Stimulated activated CD4-positive, alpha-beta T cell treated with anti-CD3 and anti-CD28 coated beads, Interleukin-4, amount 100 ng/mL, for 1 hour (primary cell): ENCODE results near the gene MPC1.

ENCODE experiments used
- DNase-seq: peaks from one replicate; pipeline ENCODE4 v3.0.0-alpha.2; 2020

Gene MPC1

DNA sequence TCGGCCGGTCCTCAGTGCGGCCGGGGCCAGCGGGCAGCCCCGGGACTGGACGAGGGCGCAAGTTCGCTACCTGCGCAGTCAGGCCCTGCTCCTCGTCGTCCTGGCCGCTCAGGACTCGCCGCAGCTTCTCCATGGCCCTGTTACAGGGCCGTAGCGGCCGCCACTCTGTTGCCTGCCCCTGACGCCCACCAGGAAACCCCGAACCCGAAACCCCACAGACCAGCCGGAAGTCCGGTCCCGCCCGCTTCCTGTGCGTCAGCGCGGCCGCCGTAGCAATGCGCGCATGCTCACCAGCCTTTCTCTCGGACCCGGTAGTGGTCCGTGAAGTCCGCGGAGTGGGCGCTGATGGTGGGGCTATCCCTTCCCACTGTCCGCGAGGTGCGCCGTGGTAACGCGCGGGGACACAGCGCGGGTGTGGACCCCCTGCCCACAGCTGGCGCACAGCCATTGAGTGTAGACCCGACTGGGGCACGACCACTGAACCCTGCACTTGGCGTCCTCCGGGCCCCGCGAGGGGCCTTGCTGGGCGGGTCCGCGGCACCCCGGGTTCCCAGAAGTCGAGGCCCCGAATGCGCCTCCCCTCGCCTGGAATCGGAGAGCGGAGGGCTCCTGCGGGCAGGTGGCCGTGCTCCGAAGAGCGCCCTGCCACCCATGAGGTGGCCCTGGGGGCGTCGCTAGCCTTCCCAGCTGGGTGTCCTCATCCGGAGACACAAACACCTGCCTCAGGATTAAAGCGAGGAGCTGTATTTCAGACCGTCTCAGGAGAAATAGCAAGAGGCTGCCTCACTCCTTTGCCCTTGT, 40.2 kb downstream of the MPC1 start, which contains the start of gene SFT2D1:
Gene SFT2D1, minus strand, starts transcription at position 197 of the 801 bp plus-strand sequence. Its CDS starts 64 bp downstream, at position 133.
- peak; percentile 78 for DNase-seq

DNA sequence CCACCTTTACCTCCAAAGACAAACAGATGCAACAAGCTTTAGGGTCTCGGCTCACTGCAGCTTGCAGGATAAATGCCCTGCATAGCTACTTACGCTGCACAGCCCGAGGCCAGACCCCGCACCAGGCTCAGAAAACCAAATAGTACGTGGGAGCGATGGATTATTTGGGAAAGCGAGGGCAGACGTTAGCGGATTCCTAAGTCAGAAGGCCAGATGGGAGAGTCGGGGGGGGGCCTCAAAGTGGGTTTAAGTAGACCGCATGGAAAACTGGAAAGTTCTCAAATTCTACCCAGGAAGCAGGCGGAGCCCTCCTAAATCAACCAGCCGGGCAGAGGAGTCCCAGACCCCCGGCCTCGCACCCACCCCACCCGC, 40.8 kb downstream of the MPC1 start:
- DNase-seq, result peak; percentile 21

DNA sequence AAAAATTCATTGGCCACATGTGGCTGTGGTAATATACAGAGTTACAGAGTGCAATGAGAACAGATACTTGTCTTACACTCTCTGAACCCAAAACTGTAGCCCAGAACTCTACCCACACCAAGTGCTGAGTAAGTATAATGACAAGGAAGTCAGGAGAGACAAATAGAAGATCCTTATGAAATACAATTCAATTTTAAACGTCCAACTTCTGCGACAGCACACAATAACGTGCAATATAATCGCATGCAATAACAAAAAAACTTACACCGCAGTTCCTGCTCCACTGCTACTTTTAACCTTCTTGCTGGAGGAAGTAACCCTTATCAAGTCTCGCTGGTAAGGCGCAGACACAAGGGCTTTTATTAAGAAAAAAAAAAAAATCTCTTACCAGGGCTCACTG, 41.3 kb downstream of the MPC1 start:
- DNase-seq, result no peak

DNA sequence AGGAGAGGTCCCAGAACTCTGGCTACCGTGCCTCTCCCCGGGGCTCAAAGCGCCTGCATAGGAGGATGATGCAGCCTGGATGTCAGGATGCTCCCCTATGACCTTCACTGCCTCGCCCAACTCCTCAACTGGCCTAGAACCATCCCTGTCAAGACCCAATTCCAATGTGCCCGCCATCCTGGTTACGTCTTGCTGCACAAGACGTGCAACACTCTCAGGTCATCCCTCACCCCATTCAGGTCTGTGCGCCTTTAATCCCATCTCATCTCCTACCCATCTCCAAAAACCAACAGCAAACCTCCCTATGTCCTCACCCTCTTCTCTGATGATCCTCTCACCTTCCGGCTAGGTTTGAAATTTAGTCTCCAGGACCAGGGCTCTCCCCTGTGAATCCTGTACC, 43.9 kb downstream of the MPC1 start:
- no peak for DNase-seq

DNA sequence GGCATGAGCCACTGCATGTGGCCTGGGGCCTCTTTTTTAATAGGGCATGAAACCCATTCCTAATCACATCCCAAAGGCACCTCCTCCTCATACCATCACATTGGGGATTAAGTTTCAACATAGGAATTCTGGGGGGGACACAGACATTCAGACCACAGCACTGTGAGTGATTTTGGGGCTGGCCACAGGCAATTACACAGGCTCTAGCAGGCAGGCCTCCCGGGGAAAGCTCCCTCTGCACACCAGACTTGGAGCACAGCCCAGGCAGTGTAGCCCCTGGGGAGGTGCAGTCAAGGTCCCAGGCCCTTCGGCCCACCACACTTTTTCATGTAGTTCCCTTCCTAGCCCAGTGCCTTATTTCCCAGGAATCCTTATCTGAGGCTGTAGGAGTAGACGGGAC, 45.9 kb downstream of the MPC1 start:
- DNase-seq, result no peak

DNA sequence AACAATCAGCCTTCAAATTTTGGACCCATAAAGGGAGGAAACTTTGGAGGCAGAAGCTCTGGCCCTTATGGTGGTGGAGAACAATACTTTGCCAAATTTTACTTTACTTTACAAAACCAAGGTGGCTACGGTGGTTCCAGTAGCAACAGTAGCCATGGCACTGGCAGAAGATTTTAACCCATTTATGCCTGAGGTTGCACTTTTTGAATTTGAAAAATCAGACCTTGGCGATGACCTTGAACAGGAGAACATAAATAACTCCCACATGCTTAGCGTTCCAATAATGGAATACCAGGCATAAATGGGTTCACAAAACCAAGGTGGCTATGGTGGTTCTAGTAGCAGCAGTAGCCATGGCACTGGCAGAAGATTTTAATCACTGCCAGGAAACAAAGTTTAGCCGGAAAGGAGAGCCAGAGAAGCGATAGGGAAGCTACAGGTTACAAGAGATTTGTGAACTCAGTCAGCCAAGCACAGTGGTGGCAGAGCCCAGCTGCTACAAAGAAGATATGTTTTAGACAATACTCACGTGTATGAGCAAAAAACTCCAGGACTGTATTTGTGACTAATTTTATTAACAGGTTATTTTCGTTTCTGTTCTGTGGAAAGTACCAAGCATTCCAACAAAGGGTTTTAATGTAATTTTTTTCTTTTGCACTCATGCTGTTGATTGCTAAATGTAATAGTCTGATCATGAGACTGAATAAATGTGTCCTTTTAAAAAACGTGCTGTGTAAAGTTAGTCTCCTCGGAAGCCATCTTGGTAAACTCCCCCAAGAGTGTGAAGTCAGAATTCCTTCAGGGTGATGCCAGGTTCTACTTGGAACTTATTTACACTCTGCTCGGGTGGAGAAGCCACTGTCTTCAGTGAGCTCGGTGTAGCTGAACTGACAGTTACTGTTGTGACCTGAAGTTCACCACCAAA, 47.1 kb downstream of the MPC1 start:
- no peak for DNase-seq

DNA sequence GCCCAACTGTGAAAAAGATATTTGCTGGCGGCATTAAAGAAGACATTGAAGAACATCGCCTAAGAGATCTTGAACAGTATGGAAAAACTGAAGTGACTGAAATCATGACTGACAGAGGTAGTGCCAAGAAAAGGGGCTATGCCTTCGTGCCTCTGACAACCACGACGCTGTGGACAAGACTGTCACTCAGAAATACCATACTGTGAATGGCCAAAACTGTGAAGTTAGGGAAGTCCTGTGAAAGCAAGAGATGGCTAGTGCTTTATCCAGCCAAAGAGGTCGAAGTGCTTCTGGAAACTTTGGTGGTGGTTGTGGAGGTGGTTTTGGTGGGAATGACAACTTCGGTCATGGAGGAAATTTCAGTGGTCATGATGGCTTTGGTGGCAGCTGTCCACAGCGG, 47.9 kb downstream of the MPC1 start:
- no peak for DNase-seq

DNA sequence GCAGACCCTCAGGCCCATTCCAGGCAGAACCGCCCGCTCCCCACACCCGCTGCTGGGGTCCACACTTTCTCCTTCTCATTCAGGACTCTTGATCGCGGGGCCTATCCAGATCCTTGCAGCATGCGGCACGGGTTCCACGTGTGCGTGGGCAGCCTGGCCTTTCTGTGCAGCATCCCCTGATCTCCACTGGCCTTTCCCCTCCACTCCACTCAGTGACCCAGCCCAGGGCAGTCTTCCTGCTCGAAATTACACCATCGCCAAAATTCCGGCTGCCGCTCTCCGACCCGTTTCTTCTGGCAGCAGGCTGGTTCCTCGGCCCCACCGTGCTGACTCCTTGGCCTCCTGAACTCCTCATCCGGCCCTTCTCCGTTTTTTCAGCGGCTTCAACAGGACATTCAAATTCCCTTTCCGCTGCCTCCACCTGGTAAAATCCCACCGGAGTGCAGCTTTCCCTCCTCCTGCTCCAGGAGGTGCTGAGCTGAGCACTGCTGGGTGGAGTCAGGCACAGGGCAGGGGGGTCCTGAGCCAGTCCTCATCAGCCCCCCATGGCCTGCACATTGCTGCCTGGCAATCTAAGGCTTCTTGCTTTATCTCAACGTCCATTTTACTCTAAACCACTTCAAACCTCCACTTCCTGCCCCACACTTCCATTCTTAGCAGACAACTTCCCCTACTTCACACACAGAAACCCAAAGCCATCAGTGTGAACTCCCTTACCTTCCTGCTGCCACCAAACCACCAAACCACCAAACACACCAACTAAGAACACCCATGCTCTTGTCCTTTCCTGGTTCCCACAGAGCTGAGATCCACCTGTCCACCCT, 49.4 kb downstream of the MPC1 start:
- DNase-seq, result no peak

DNA sequence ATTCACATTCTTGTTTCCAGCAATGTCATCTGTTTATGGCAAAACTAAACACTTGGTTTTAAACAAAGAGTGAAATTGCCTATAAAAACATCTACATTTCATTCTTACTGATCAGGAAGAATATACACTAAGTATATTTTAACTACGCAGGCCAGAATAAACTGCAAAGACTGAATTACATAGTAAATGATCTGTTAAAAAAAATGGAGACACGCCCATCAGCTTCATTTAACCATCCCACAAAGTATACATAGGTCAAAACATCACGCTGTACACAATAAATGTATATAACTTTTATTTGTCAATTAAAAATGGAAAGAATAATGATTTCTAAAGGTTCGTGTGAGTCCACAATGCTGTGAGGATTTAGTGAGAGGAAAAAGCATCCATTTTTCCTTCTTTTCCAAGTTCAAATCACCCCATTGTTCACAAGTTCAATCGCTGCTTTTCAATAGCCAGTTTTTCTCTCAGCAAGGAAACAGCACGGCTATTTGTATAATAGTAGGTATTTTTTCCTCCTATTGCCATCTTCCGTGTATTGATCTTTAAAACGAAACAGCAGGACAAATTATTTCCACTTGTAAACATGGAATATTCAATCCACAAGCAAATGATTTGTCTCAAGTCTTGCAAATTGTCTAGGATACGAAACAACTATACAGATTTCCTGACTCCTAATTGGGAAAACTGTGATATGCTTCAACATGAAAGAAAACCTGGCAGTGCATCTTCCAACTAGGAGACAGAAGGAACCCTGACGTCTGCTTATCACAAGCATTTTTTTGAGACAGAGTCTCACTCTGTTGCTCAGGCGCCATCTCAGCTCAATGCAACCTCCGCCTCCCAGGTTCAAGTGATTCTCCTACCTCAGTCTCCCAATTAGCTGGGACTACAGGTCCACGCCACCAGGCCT, 51.0 kb downstream of the MPC1 start:
- DNase-seq, result no peak

DNA sequence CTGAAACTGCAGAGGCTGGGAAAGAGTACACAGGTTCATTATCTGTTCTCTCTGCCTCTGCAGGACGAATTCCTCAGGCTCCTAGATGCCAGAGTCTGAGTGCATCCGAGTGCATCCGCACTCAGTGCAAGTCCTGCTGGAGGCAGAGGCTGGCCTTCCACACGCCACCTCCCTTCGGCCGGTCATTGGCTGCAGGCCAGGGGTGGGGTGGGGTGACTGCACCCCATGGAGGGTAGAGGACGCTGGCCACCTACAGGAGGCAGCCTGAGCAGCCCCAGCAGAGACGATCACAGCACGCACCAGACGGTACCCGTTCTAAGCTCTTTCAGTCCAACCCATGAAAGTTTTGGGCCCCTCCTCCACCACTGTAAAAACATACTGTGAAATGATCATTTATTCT, 52.1 kb downstream of the MPC1 start:
- no peak for DNase-seq

DNA sequence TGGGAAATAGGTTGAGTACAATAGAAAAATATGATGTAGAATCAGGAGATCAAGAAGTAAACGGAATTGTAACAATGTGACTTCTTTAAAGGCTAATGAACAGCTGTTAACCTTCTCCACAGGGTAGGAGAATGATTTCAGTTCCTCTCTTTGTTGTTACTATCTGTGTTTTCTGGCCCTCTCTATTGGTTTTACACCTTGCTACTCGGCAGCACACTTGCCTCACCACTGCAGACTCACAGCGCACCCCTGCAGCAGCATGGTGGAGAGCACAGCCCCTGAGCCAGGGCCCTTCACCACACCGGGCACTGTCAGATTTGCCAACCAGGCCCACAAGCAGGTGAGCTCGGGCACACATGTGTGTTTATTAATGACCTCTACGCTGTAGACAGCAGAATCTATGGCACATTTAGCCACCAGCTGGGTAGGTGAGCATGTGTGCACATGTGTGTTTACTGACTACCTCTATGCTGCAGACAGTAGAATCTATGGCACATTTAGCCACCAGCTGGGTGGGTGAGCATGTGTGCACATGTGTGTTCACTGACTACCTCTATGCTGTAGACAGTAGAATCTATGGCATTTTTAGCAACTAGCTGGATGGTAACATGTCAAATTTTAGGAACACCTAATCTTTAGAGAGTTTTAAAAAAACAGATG, 57.2 kb downstream of the MPC1 start:
- DNase-seq, result no peak

DNA sequence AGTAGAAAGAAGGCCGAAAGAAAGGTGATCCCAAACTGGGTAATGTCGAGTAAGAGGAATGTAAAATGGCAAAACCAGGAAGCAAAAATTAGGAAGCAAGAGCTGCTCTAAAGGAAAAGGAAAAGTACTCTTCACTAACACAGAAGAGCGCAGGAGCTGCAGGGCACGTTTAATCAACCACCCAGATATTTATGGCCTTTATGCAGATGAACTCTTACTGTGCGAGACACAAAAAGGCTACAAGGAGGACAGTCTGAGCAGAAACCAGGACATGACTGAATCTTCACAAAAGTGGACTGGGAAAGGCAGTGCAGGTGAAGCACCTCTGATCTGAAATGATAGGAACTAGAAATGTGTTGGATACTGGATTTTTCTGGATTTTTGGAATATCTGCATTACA, 59.3 kb downstream of the MPC1 start:
- DNase-seq, result no peak

DNA sequence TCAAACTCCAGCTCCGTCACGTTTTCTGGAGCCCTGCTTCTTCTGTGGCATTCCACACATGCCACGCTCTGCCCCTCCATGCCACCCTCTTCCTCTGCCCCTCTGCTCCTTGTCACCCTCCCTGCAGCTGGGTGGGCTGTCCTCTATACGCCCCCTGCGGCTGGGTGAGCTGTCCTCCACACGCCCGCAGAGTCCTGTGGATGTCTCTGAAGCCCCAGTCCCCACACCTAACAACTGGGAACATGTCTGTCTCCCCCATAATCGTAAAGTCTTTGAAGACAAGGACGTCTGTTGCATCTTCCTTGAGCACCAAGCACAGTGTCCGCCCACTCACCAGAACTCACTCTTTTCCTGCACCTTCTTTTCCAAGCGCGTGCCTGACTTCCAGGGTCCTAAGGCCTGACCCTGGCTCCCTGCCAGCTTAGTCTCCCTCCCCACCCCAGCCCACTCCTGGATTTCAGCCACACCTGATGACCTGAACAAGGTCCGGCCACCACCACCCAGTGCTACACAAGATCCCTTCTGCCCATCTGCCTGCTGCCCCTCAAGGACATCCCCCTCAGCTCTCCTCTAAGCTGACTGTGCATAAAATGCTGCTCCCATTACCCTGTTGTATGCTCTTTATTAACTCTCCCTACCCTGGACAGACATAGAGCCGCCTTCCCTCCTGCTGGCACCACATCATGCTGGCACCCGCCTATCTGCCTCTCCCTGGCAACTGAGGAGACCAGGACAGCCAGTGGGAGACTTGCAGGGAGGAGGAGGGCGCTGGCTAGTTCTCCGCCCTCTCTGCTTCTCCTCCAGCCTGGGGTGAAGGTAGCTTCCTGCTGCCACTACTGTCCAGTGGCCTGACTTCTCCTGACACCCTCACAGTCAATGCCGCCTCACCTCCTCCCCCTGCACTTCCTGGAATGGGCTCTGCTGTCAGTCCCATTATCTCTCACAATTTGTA, 63.8 kb downstream of the MPC1 start:
- DNase-seq, result no peak

DNA sequence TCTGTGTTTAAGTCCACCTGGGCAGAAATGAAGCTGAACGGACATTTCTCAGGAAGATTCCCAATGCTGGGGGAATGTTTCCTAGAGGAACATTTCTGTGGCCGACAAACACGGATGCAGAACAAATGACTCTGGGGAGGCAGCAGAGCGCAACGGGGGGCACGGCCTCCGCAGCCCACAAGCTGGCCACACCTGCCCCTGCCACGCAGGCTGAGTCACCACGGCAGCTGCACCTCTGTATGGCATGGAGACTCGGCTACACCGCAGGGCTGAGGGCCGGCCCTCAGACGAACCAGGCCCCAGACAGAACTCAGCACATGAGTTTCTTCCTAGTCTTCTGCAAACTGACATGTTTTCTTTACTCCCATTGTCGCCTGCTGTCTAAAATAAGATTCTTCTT, 64.5 kb downstream of the MPC1 start:
- DNase-seq, result no peak

DNA sequence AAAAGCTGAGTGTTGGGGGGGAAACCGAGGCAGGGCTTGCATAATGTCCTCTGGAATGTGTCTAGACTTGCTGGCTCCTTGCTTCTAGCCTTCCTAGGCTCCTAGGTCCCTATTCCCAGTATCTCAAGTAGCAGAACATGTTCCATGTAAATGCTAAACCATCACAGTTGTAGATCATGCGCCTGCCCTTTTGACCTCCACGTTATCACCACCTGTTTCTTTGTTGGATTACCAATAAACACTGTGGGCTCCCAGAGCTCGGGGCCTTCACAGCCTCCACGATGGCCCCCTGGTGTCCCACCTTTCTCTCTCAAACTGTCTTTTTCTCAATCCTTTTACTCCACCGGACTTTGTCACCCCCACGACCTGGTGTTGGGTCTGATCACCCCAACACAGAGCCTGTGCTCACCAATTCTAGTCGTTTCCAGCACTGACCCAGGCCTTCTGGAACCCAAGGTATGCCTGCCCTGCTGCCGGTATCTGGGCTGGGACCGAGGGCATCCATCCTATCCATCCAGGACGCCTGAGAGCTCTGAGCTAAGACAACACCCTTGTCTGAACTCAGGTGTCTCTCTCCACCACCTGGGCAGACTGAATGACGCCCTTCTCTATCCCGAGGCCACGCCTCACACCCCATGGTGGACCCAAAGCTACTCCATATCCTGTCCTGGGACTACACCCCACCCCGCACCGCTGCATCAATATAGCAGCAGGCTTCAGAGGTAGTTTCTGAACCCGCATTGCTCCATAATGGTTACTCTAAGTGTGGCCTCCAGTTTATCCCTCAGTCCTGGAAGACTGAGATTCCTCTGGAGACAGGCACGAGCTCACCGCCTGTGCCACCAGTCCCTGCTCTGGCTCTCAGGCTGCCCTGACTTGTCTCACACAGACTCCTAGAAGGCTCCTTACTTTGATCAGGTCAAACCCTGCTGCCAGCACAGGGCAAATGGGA, 65.2 kb downstream of the MPC1 start:
- no peak for DNase-seq

DNA sequence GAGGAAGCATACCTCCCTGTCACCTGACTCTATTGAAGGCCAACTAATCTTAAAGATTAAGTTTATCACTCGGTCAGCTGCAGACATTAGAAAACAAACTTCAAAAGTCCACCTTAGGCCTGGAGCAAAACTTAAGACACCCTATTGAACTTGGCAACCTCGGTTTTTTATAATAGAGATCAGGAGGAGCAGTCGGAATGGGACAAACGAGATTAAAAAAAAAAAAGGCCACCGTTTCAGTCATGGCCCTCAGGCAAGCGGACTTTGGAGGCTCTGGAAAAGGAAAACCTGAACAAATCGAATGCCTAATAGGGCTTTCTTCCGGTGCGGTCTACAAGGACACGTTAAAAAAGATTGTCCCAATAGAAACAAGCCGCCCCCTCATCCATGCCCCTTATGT, 67.3 kb downstream of the MPC1 start:
- no peak for DNase-seq
